Karpas-422 (cell line): ENCODE measurements around the gene NLRP3. TPM values are rescaled to one million over a fixed set of nuclear protein-coding genes. Genes with fewer than 3 reads are reported as not detected.
"Not testable (repeated sequence)": the region's sequence is repeated elsewhere in the genome, so short reads cannot be mapped to it uniquely, and the experiment has no call there.

Experiments
- DNase-seq: peaks from one replicate; pipeline ENCODE4 v3.0.0-alpha.2; 2015
- H2AFZ ChIP-seq: fragments of 200-600 bp; sonication (generic); 2 replicates; pipeline ENCODE4 v1.6.1; 2014; ENCODE audit warnings: antibody characterized with exemption, low read length, mixed read lengths
- H3K27ac ChIP-seq: fragments of 200-600 bp; sonication (generic); 2 replicates; pipeline ENCODE4 v1.5.1; 2014; ENCODE audit warnings: mild to moderate bottlenecking, low read length, moderate library complexity
- H3K27me3 ChIP-seq: fragments of 200-600 bp; sonication (generic); 2 replicates; pipeline ENCODE4 v1.6.1; 2014; ENCODE audit warnings: low read length, mixed read lengths
- H3K36me3 ChIP-seq: fragments of 200-600 bp; sonication (generic); 2 replicates; pipeline ENCODE4 v1.6.1; 2014; ENCODE audit warnings: low read length, mixed read lengths; ENCODE audit not compliant: insufficient read depth
- H3K4me1 ChIP-seq: fragments of 200-600 bp; sonication (generic); 2 replicates; pipeline ENCODE4 v1.6.1; 2014; ENCODE audit warnings: mild to moderate bottlenecking, low read length, mixed read lengths
- H3K4me2 ChIP-seq: fragments of 200-600 bp; sonication (generic); 2 replicates; pipeline ENCODE4 v1.6.1; 2014; ENCODE audit warnings: low read length, low read depth, mild to moderate bottlenecking; ENCODE audit not compliant: poor library complexity, severe bottlenecking
- H3K4me3 ChIP-seq: fragments of 200-600 bp; sonication (generic); 2 replicates; pipeline ENCODE4 v1.5.1; 2014; ENCODE audit warnings: mild to moderate bottlenecking, antibody characterized with exemption, low read length, mixed read lengths
- H3K79me2 ChIP-seq: fragments of 200-600 bp; sonication (generic); 2 replicates; pipeline ENCODE4 v1.6.1; 2014; ENCODE audit warnings: mild to moderate bottlenecking, low read length, mixed read lengths
- H3K9ac ChIP-seq: fragments of 200-600 bp; sonication (generic); 2 replicates; pipeline ENCODE4 v1.6.0; 2014; ENCODE audit warnings: low read length
- H3K9me2 ChIP-seq: fragments of 200-600 bp; sonication (generic), shearing (Covaris generic); replicated peaks from 2 replicates; pipeline ENCODE4 v1.6.0; 2014; ENCODE audit warnings: mild to moderate bottlenecking, low read length, moderate library complexity; ENCODE audit not compliant: insufficient read depth
- H3K9me3 ChIP-seq: fragments of 300-700, 200-600 bp; sonication (generic); 2 replicates; pipeline ENCODE4 v1.6.1; 2014; ENCODE audit warnings: low read length, mixed read lengths
- H4K20me1 ChIP-seq: fragments of 200-600 bp; sonication (generic); 2 replicates; pipeline ENCODE4 v1.6.1; 2014; ENCODE audit warnings: mild to moderate bottlenecking, antibody characterized with exemption, low read length, low read depth; ENCODE audit not compliant: insufficient read depth
- total RNA-seq: library from RNA; depleted of rRNA; stranded (reverse); fragments of >200 nt; shearing (Covaris generic); gene quantifications from 2 replicates; pipeline ENCODE4 v1.2.3, GENCODE V29; 2014; ENCODE audit warnings: low replicate concordance

The NLRP3 gene
- total RNA-seq, 1 experiment from 2014 or later, result not detected

DNA sequence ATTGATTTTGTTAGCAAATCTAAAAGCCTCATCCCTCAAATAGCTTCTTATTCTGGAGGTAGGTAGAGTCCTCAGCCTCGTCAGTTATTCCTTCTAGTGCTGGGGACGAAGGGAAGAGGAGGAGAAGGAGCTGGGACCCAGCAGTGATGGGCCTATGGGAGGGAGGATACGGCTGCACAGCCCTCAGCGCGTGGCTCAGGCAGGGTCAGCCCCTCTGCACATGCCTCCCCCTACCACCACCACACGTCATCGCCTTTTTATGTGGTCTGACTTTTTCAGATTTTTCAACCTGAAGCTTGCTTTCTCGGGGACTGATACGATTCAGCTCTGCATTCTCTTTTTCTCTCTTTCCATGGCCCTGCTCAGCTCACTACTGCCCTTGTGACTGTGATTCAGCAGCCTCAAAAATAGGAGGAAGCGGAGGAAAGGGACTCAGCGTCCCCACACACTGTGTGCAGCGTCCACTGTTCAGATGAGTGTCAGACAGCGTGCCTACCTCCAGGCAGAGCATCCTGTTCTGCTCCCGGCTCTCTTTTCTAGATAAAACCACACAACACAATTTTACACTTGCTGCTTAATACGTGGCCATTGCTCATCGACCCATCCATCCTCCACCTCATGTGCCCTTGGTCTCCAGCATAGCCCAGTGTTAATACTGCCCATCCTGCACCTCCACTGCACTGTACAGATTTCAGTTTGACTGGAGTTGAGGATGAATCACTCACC, 41.1 kb downstream of the NLRP3 start:
- H3K79me2 ChIP-seq, result no peaks in the 10 kb centered on the region
- H4K20me1 ChIP-seq, result no peaks in the 10 kb centered on the region
- H3K36me3 ChIP-seq, result no peaks in the 10 kb centered on the region
- no peak for DNase-seq
- no peak overlapping the region for H3K4me3 ChIP-seq
- no peaks in the 10 kb centered on the region for H3K27me3 ChIP-seq
- no peaks in the 10 kb centered on the region for H3K9me2 ChIP-seq
- no peaks in the 10 kb centered on the region for H3K4me1 ChIP-seq
- H3K9ac ChIP-seq, result no peak overlapping the region
- no peak overlapping the region for H3K4me2 ChIP-seq
- H3K27ac ChIP-seq, result no peak overlapping the region
- no peak overlapping the region for H2AFZ ChIP-seq
- H3K9me3 ChIP-seq, result no peaks in the 10 kb centered on the region

- Histone ChIP-seq H3K27ac (no peak overlapping the region), H3K9me2 (no peaks in the 10 kb centered on the region), H3K4me3 (no peak overlapping the region)
Measured at GRCh38 chr1:247459507-247459906, 43.5 kb downstream of the NLRP3 start.

DNA sequence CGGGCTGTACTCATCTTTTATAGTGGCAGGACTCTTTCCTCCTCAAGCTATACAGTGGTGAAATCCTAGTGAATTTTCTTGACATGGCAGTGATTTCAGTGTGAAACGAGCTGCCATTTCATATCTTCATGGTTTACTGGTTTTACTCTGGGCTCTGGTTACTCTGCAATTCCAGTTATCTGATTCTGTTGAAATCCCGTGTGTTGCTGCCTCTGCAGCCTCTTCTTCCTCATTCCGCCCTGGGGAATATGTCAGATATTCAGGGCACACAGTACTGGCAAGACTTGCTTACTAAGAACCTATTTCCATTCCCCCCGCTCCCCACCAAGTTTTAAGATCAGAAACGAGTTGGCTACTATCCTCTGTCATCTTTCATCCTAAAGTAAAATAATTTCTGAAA, 49.8 kb downstream of the NLRP3 start:
- Histone ChIP-seq H3K9ac (no peak overlapping the region), H3K4me2 (no peak overlapping the region), H3K4me3 (no peak overlapping the region), H2AFZ (no peak overlapping the region), H3K4me1 (no peaks in the 10 kb centered on the region), H3K9me3 (no peaks in the 10 kb centered on the region), H3K27ac (no peak overlapping the region), H3K79me2 (no peaks in the 10 kb centered on the region), H3K36me3 (no peaks in the 10 kb centered on the region), H4K20me1 (no peaks in the 10 kb centered on the region), H3K27me3 (no peaks in the 10 kb centered on the region), H3K9me2 (no peaks in the 10 kb centered on the region)
- DNase-seq, result no peak

More at GRCh38 chr1:247459507-247459906, 43.5 kb downstream of the NLRP3 start:
- Histone ChIP-seq H3K36me3 (no peaks in the 10 kb centered on the region), H2AFZ (no peak overlapping the region), H4K20me1 (no peaks in the 10 kb centered on the region), H3K9me3 (no peaks in the 10 kb centered on the region), H3K4me2 (no peak overlapping the region), H3K79me2 (no peaks in the 10 kb centered on the region), H3K4me1 (no peaks in the 10 kb centered on the region), H3K9ac (no peak overlapping the region), H3K27me3 (no peaks in the 10 kb centered on the region)
- no peak for DNase-seq

- DNase-seq, result no peak
- no peaks in the 10 kb centered on the region for H3K36me3 ChIP-seq
- H3K4me1 ChIP-seq, result no peaks in the 10 kb centered on the region
- no peak overlapping the region for H3K4me3 ChIP-seq
- no peak overlapping the region for H3K4me2 ChIP-seq
- H3K9me3 ChIP-seq, result no peaks in the 10 kb centered on the region
- no peaks in the 10 kb centered on the region for H3K9me2 ChIP-seq
- no peak overlapping the region for H3K27ac ChIP-seq
- H4K20me1 ChIP-seq, result no peaks in the 10 kb centered on the region
- H3K9ac ChIP-seq, result no peak overlapping the region
- H2AFZ ChIP-seq, result no peak overlapping the region
- H3K27me3 ChIP-seq, result no peaks in the 10 kb centered on the region
- no peaks in the 10 kb centered on the region for H3K79me2 ChIP-seq
Measured at GRCh38 chr1:247467129-247467528, 51.2 kb downstream of the NLRP3 start.

- Histone ChIP-seq H3K9me3 (no peaks in the 10 kb centered on the region), H2AFZ (no peak overlapping the region), H3K27me3 (no peaks in the 10 kb centered on the region), H3K4me3 (no peak overlapping the region), H3K4me1 (no peaks in the 10 kb centered on the region), H4K20me1 (no peaks in the 10 kb centered on the region), H3K27ac (no peak overlapping the region), H3K9me2 (no peaks in the 10 kb centered on the region), H3K36me3 (no peaks in the 10 kb centered on the region), H3K9ac (no peak overlapping the region), H3K79me2 (no peaks in the 10 kb centered on the region), H3K4me2 (no peak overlapping the region)
- no peak for DNase-seq
Measured at GRCh38 chr1:247468481-247469140, 52.6 kb downstream of the NLRP3 start.

- H3K9me3 ChIP-seq, result no peaks in the 10 kb centered on the region
- no peak for DNase-seq
- H3K4me3 ChIP-seq, result no peak overlapping the region
- no peaks in the 10 kb centered on the region for H4K20me1 ChIP-seq
- no peak overlapping the region for H2AFZ ChIP-seq
- no peaks in the 10 kb centered on the region for H3K4me1 ChIP-seq
- H3K79me2 ChIP-seq, result no peaks in the 10 kb centered on the region
- H3K4me2 ChIP-seq, result no peak overlapping the region
- no peak overlapping the region for H3K9ac ChIP-seq
- H3K36me3 ChIP-seq, result no peaks in the 10 kb centered on the region
- H3K27me3 ChIP-seq, result no peaks in the 10 kb centered on the region
- no peaks in the 10 kb centered on the region for H3K9me2 ChIP-seq
- no peak overlapping the region for H3K27ac ChIP-seq
Measured at GRCh38 chr1:247469141-247469535, 53.2 kb downstream of the NLRP3 start.

- H3K9ac ChIP-seq, H2AFZ ChIP-seq, H3K27me3 ChIP-seq, H3K4me3 ChIP-seq, H3K9me2 ChIP-seq, H4K20me1 ChIP-seq, H3K4me1 ChIP-seq, H3K9me3 ChIP-seq, DNase-seq, H3K79me2 ChIP-seq, H3K36me3 ChIP-seq, H3K4me2 ChIP-seq, H3K27ac ChIP-seq: not testable (repeated sequence)
Measured at GRCh38 chr1:247470942-247471429, 55.0 kb downstream of the NLRP3 start.

GRCh38 chr1:247471445-247472016, 55.6 kb downstream of the NLRP3 start:
- H3K36me3 ChIP-seq, result no peaks in the 10 kb centered on the region
- no peaks in the 10 kb centered on the region for H3K79me2 ChIP-seq
- no peak overlapping the region for H3K9ac ChIP-seq
- no peaks in the 10 kb centered on the region for H3K27me3 ChIP-seq
- no peaks in the 10 kb centered on the region for H3K9me3 ChIP-seq
- H3K4me3 ChIP-seq, result no peak overlapping the region
- H3K9me2 ChIP-seq, result no peaks in the 10 kb centered on the region
- DNase-seq, result no peak
- H3K4me1 ChIP-seq, result peaks cover 7% of the 10 kb centered on the region
- no peak overlapping the region for H3K27ac ChIP-seq
- H3K4me2 ChIP-seq, result no peak overlapping the region
- H4K20me1 ChIP-seq, result no peaks in the 10 kb centered on the region
- H2AFZ ChIP-seq, result no peak overlapping the region
